LNCaP clone FGC (cell line): ENCODE measurements around the gene TPCN2.

Experiments used
- DNase-seq: peaks from one replicate; pipeline ENCODE4 v3.0.0-alpha.2; 2011; ENCODE audit warnings: low read depth
- H3K4me3 ChIP-seq: 2 replicates; pipeline ENCODE4 v1.5.1; 2011; ENCODE audit warnings: mild to moderate bottlenecking, low read depth, low read length, control low read depth
- TF ChIP-seq, protein P1 (sequence below): IDR thresholded peaks from 2 replicates; pipeline ENCODE4 v1.5.1; 2012; ENCODE audit warnings: mild to moderate bottlenecking; ENCODE audit not compliant: control insufficient read depth, insufficient read depth; ENCODE audit errors: extremely low read depth

TPCN2 gene

DNA sequence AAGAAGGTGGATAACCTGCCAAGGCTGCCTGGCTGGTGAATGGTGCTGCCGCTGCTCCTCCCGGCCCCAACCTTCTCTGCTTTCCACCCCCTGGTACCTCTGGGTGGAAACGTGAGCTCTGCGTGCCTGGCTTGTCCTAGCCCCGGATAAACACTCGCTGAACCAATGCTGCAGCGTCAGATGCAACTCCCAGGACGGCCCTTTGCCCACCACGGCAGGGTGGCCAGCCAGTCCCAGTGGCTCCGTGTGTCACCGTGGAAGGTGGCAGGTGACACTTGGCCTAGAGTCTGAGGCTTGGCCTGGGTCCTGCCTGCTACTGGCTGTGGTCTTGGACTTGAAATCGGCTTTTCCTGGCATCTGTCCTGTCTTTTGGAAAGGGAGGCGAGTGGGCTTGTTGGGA, 47.7 kb downstream of the TPCN2 start:
- TF ChIP-seq, protein P1, sequence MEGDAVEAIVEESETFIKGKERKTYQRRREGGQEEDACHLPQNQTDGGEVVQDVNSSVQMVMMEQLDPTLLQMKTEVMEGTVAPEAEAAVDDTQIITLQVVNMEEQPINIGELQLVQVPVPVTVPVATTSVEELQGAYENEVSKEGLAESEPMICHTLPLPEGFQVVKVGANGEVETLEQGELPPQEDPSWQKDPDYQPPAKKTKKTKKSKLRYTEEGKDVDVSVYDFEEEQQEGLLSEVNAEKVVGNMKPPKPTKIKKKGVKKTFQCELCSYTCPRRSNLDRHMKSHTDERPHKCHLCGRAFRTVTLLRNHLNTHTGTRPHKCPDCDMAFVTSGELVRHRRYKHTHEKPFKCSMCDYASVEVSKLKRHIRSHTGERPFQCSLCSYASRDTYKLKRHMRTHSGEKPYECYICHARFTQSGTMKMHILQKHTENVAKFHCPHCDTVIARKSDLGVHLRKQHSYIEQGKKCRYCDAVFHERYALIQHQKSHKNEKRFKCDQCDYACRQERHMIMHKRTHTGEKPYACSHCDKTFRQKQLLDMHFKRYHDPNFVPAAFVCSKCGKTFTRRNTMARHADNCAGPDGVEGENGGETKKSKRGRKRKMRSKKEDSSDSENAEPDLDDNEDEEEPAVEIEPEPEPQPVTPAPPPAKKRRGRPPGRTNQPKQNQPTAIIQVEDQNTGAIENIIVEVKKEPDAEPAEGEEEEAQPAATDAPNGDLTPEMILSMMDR, result no peak
- DNase-seq, result no peak
- H3K4me3 ChIP-seq, result no peak overlapping the region

DNA sequence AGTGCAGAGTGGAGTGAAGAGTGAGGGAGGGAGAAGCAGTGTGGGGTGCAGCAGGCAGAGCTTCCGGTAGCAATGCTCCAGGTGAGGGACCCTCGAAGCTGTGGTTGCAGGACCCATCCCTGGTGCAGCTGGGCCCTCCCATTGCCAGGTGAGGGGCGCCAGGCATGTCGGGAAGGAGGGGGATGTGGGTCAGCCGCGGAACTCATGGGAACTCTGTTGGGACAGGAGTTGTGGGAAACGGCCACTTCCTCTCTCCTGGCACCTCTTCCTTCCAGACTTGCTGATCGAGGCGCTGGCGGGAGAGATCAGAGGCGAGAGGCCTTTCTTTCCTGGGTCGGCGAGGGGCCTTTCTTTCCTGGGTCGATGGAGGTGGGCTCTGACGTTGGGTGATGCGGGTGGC, 48.5 kb downstream of the TPCN2 start:
- no peak overlapping the region for H3K4me3 ChIP-seq
- no peak for DNase-seq
- TF ChIP-seq, protein P1, result no peak

DNA sequence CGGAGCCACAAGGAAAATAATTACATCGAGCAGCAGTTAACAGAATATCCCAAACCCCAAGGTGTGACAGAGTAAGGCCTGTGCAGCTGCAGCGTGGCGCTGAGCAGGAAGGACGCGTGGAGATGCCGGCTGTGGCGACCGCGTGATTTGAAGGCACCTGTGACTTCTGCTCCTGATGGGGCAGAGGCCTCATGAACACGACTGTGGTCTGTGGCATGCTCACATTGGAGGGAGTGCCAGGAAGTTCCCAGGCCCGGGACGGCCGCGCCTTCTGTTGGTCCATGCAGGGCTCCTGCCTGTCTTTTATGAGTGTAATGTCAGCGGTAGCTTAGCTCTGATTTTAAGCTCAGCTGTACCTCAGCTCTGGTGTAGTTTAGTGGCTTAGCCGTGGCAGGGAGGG, 50.4 kb downstream of the TPCN2 start:
- no peak overlapping the region for H3K4me3 ChIP-seq
- TF ChIP-seq, protein P1, result no peak
- no peak for DNase-seq

DNA sequence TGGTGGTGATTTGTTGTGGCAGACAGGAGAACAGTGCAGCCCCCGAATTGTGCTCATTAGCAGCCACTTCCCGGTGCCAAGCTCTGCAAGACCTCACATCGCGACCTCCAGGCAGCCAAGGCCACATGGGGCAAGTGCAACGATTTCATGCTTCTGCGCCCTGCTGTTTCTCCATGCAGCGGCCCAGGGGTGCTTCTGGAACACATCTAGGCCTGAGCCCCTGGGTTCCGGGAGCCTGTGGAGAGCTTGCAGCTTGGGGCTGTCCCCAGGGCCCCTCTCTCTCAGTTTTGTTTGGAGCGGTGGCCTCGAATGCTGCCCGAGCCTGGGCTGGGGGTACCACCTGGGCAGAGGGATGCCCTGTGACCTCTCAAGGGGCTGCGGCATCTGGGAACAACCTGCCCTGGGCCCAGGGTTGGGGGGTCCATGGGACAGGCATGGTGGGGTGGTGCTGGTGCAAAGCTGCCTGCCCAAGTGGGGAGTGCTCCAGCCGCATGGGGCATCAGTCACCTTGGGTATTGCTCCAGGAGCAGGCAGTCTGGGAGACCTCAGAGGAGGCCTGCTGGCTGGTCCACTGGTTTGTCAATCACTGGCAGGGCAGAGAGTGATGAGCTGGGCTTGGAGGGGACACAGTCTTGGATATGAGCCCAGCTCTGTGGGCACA, 51.9 kb downstream of the TPCN2 start:
- no peak overlapping the region for H3K4me3 ChIP-seq
- TF ChIP-seq, protein P1, result no peak
- DNase-seq, result no peak

DNA sequence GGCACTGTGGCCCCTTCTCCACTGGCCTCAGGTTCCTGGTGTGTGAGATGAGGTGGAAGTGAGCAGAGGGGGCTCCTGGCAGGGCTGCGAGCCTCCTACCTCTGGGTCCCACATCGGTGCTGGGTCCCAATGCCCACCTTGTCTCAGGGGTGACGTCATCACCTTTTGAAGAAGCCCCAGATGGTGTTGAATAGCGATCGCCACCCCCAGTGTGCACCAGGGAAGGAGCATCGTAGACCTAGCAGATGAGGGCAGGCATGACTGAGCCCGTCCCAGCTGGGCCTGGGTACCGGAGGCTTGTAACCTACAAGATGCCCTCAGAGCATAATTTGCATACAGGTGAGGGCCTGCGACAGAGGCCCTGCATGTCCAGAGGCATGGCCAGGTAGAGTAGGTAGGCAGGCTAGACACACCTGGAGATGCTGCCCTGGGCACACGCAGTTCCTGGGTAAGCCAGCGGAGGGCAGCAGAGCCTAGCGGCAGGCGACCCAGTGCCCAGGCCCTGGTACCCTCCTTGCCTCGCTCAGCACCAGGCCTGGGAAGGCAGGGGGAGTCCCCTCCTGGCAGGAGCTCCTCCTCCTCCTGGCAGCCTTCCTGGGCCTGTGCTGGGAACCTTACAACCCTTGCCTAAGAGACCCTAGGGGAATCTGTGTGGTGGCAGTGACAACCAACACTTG, 52.5 kb downstream of the TPCN2 start:
- H3K4me3 ChIP-seq, result no peak overlapping the region
- TF ChIP-seq, protein P1, result peak; percentile 99
- peak; percentile 78 for DNase-seq

DNA sequence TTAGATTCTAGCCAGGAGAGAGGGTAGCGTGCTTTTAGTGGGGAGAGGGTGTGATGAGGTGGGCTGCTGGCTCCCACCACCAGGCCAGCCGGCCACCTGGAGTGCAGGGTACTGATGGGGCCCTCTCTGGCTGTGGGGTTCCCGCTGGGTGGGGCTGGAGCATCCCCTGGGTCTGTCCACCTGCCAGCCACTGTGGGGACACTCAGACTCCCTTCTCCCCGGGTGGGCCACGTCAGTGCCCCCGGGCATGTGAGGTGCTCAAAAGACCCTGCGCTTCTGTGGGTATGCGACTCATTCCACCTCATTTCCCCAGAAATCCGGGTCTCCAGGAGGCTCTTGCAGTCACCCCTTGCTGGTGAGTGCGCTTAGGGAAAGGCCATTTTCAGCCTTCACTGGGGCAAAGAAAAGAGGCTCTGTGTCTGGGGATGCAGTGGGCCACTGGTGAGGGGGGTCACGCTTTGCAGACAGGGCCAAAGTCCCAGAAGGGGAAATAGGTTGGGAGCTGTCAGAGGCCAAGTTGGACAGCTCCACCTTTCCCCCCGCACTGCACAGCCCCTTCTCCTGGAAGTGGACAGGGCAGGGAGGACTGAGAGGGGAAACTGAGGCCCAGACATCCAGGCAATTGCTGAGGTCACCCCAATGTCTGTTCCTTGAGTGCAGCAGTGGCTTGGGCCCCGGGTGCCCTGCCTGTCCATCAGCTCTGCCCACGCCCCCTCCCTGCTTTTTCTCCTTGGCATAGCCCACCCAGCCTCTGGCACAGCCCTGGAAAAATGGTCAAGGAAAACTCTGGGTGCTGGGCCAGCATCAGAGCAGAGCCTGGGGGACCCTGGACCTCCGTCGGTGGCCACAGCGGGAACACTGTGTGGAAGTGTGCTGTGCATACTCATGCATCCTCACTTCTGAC, 53.3 kb downstream of the TPCN2 start:
- TF ChIP-seq, protein P1, result no peak
- no peak overlapping the region for H3K4me3 ChIP-seq
- DNase-seq, result no peak
